ENCODE data around the gene ZNF180.
"Not testable (repeated sequence)": the region's sequence is repeated elsewhere in the genome, so short reads cannot be mapped to it uniquely, and the experiment has no call there.

The ZNF180 gene

DNA sequence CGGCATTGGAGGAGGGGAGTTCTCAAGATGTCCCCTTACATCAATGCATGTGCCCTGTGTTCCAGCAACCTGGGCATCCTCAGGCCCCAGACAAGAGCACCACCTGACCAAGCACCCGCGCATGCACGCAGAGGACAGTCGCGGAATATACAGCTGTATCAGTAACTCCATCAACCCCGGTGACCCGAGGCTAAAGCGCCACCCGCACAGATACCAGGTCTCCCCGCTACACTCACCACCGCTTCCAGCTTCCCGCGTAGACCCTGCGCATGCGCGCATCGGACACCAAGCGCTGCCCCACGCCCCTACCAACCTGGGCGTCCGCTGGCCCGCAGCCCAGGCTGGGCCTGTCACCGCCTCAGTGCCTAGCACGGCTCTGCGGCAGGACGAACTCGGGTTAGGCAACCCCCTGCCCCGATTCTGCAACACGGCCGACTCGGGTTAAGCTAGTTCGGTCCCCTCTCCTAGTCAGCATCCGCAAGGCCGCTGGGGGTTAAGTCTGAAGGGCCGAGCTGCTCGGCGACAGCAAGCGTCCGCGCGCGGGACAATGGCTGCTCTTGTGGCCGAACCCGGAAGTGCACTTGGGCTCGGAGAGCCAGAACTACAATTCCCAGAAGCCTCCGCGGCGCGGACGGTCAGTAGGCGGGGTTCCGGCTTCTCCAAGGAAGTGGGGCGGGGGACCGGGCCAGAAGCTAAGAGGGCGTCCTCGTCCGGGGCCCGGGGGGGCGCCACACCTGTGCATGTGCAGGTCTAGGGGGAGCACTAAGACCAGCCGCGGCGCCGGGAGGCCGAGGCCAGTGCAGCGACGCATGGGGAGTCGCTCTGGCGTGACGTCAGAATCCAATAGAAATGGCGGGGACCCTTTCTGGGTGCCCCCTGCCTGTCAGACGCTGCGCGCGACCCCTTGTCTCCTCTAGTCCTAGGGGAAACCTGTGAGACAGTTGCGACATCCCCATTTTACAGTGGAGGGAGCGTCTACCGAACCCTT, at the start of gene ZNF180:
Gene ZNF180 (minus strand): TSS at position 561 of the 988 bp plus-strand sequence. CDS start 3,188 bp downstream, outside the sequence.
- DNase-seq: peak; percentile 94

DNA sequence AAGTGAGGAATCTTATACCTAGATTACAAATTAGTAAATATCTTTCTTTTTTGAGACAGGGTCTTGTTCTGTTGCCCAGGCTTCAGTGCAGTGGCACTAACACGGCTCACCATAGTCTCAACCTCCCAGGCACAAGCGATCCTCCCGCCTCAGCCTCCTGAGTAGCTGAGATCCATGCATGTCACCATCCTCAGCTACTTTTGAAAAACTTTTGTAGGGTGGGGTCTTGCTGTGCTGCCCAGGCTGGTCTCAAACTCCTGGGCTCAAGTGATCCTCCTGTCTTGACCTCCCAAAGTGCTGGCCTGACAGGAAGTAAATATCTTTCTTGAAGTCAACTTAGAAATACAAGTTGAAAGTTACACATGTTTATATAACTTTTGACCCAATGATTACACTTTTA, 49.2 kb upstream of the ZNF180 start:
- DNase-seq: no peak

DNA sequence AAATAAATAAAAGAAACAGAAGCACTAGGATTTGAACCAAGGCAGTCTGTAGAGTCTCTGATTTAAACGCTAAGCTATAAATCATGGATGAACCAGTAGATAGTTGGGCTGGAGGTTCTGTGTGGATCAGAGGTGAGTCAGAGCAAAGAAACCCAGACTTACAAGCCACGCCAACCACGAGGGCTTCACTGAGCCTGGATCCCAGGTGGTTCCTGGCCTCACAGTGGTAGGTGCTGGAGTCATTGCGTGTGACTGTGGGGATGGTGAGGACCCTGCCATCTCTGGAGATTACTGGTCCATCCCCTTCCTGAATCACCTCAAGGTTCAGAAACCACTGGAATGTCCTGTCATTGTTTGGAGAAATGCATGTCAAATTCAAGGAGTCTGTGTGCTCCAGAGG, 48.4 kb upstream of the ZNF180 start:
- no peak for DNase-seq

DNA sequence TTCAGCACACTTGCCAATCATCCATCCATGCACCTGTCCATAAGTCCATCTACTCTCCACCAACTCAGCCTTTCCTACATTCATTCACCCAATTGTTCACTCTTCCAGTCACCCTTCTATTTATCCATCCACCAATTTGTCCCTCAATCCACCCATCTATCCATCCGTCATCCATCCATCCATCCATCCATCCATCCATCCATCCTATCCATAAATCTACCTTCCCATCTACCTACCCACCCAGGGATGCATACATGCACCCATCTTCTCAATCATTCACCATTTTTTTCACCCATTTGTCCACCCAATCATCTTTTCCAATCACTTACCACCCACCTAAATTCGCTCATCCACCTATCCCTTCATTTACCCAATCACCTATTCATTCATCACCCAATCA, 43.7 kb upstream of the ZNF180 start:
- DNase-seq: no peak

DNA sequence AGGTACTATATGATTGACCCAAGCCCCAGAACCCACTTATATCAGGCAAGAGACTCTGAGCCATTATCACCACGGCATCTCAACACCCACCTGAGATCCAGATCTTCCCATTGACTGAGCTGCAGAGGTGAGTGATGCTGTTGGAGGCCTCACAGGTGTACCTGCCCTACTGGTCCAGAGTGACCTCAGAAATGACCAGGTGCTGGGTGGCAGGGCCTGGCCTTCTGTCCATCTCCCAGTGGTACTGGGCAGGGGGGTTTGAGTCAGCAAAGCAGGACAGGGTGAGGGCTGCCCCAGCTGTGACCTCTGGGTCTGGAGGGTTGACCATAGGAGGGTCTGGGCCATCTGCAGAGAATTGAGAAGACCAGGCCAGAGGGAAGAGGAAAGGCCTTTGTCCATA, 42.3 kb upstream of the ZNF180 start:
- no peak for DNase-seq

DNA sequence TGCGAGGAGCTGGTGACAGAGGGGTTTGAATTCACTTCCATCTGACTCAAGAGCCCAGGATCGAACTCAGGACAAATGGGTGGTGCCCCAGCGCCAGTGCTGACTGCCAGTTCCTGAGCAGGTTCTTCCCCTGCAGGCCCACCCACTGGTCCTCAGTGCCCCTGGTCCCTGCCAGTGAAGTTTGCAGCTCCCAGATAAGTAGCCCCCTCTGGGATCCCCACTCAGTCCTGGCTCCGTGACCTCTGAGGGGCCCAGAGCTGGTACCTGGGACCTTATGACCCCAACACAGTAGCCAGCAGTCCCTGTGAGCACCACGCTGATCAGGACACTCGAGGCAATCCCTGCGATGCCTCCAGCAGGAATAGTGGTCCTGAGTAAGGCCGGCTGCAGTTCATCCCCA, 40.4 kb upstream of the ZNF180 start:
- no peak for DNase-seq

DNA sequence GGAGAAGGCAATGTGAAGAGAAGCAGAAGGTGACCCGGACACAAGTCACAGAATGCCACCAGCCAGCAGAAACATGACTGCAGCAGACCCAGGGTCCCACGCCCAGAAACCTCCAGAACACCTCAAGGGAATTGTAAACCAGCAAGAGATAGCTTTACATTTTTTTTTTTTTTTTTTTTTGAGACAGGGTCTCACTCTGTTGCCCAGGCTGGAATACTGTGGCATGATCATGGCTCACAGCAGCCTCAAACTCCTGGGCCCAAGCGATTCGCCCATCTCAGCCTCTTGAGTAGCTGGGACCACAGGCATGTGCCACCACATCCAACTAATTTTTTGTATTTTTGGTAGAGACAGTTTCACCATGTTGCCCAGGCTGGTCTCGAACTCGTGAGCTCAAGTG, 39.7 kb upstream of the ZNF180 start:
- no peak for DNase-seq

DNA sequence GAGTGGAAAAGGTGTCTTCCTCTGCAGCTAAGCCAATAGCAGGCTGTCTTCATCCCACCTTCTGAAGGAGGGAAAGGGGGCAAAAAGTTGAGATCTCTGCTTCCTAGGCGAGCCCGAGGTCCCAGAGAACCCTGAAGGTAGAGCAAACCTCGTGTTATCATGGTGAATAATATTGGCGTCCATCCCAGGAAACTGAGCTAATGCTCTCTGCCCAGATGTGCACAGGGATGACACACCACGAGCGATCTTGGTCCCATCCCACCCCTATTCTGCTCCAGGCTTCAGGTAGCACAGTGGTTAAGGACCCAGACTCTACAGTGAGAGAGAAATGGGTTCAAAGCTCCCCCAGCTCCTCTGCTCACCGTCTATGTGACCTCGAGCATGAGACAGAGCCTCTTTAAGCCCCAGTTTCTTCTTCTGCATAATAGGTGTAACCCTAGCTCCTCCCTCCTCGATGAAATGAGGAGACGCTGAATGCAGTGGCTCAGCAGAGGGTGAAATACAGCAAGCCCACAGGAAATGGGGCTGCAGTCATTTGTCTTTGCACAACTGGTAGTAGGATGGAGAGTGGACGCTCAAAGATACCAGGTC, 39.0 kb upstream of the ZNF180 start:
- DNase-seq: no peak

DNA sequence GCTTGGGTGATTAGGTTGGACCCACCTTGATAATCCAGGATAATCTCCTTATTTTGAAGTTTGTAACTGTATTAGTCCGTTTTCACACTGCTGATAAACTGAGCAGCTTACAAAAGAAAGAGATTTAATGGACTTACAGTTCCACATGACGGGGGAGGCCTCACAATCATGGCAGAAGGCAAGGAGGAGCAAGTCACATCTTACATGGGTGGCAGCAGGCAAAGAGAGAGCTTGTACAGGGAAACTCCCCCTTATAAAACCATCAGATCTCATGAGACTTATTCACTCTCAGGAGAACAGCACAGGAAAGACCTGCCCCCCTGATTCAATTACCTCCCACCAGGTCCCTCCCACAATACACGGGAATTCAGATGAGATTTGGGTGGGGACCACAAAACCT, 35.0 kb upstream of the ZNF180 start:
- DNase-seq: not testable (repeated sequence)

DNA sequence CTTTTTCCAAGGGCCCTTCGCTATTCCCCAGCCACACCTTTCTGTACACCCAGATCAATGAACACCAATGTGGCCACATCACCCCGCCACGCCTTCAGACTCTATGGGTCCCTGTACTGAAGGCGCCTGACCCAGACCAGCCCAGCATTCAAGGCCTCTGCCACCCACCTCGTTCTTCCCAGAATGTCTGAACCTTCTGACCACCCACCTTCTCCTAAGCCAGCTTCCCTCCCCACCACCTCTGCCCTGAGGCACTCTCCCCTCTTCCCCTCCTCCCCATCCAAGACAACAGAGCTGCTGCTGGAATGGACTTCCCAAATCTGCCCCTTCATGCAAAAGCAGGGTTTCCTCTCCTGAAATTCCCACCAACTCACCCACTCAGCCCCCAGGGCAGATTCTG, 32.5 kb upstream of the ZNF180 start:
- no peak for DNase-seq

DNA sequence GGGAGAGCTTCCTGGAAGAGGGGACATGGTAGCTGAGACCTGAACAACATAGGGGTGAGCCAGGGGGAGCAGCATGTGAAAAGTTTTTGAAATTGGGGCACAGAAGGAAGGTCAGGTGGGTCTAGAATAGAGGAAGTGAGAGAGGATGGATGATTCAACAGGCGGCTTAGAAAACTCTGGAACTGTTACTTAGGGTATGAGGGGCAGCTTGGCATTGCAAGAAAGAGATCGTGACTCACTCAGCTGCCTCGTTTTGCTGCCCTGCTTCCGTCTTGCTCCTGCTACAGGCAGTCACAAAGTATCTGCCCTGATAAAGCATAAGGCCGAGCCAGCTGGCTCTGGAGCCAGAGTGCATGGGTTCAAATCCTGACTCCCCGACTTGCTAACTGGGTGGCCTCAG, 30.5 kb upstream of the ZNF180 start:
- DNase-seq: no peak

DNA sequence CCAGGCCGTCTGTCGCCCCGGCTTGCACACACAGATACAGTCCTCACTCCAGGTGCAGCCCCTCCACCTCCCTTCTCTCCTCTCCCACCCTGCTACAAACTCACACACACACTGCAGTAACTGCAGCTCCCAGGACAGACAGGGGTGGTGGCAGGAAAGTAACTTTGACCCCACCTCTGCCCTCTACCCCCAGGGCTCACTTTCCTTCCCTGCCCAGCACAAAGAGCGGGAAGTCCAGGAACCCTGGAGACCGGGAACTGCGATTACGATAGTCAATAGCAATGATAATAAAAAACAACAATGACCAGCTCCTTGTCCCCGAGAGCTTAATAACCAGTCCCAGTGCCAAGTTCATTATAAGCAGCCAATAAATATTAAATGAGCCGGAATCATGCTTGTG, 29.2 kb upstream of the ZNF180 start, which contains the start of gene CEACAM20:
Gene CEACAM20 (minus strand): TSS at position 140 of the 400 bp plus-strand sequence. CDS start 166 bp downstream, outside the sequence.
- DNase-seq: no peak

DNA sequence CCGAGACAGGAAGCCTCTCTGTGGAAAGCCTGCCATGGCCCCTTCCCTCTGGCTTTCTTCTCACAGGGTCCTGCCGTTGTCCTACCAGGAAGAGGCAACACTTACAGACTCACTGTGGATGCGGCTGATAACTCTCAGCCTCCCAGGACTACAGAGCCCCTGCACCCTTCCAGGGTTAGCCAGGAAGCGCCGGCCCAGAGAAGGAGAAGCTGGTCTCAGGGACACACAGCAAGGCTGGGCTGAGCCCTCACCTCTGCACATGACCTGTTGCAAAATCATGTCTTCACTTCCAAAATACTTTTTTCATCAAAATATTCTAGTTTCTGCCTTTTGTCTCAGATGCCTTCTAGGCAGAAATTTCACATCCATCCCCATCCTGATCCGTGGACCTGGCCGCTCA, 27.2 kb upstream of the ZNF180 start:
- DNase-seq: no peak

DNA sequence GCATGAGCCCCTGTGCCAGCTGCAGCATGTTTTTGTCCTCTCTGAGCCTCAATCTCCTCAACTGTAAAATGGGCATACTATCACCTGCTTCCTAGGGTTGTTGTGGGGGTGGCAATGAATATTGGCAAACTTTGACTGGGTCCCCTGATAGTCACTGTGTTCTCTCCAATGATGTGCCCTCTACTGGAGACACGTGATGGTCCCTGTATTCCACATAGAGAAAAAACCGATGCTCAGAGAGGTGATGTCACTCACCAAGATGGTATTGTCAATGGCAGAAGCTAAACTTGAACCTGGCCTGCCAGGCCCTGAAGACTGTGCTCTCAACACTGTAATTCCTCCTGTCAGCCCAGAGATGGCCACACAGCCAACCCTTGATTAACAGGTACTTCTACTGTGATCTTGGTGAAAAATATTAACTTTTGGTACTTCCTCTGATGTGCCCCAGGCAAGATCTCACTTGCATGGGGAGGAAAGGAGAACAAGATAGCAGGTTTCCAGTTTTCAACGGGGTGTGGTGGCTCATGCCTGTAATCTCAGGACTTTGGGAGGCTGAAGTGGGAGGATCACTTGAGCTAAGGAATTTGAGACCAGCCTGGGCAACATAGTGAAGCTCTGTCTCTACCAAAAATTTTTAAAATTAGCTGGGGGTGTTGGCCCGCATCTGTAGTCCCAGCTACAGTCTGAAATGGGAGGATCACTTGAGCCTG, 25.6 kb upstream of the ZNF180 start:
- DNase-seq: no peak

DNA sequence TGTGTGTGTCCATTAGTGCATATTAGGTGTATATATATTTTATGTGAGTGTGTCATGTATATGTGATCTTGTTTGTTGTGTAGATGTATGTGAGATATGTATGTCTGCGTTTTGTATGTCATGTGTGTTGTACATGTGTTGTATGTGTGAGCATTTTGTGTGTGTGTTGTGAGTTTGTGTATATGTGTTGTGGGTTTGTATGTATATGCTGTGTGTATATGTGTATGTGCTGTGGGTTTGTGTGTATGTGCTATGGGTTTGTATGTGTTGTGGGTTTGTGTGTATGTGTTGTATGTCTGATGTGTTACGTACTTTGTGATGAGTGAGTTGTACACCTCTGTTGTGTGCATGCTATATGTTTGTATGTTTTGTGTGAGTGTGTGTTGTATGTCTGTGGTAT, 21.0 kb upstream of the ZNF180 start:
- no peak for DNase-seq

DNA sequence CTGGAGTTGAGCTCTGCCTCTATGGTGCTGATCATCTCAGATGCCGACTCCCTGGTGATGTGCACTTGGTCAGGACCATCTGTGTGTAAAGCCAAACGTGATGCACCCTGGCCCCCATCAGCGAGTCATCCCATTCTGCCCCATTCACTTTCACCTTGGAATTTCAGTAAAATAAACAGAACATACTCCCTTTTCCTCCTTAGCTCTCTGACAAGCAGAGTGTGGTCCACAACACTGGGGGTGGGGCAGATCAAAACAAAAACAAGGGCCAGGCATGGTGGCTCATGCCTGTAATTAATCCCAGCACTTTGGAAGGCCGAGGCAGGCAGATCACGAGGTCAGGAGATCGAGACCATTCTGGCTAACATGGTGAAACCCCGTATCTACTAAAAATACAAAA, 16.8 kb upstream of the ZNF180 start:
- DNase-seq: no peak

DNA sequence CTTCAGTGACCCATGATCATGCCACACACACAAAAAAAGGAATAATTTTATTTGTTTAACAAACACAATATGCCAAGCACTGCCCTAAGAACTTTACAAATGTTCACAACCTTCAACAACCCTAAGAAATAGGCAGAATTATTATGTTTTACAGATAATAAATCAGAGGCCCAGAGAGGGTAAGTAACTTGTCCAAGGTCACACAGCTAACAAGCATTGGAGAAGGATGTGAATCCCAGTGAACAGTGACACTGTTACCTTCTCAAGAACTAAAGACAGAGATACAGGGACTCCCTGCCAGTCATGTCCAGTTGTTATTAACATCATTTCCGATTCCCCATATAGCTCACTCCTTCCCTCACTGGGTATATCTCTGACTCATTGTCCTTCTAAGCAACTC, 15.6 kb upstream of the ZNF180 start:
- DNase-seq: no peak

DNA sequence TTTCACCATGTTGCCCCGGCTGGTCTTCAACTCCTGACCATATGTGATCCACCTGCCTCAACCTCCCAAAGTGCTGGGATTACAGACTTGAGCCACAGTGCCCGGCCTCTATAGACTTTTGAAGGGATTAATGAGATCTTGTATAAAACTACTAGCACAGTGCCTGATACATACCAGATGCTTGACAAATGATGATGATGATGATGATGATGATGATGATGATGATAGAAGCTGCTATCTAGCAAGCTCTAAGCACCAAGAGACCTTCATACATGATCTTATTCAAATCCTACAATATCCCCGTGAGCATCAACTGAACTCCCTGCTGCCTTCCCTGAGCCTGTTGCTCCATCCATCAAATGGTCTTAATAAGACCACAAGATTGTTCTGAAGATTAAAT, 14.7 kb upstream of the ZNF180 start:
- no peak for DNase-seq

DNA sequence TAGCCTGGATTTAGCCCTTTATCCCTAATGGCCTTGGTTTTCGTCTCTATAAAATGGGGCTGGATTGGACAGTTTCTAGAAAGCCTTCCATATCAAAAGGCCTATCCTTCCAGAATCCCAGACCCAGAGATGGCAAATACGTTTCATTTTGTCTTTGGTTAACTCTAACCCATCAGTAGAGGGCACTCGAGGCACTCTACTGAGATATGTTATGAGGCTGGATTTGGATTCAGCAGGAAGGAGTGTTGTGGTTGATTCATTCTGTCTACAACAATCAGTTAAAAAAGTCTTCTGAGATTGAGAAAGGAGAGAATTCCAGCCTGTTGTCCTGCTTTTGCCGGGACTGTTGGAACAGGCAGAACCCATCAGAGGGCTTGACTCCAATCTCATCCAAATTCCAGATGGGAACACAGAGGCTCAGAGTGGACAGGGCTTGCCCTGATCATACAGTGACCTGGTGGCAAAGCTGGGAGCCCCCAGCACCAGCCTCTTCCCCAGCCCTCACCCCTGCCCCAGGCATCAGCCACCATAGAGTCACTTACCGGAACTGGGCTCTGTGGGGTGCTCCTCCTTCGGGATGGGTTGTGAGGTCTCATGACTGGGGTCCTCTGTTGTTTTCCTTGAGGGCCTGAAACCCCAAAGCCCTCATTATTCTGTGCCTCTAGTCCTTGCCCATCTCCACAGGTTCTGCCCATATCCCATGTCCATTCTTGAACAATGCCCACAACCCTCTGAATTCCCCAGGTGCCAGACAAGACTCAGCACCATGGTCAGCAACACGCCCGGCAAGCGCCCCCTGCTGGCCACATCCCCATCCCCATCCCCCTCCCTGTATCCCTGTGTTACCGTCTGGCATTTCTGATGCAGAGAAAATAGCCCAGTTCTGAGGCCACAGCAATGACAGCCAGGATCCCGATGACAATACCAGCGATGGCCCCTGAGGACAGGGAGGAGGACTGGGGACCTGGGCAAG, 12.3 kb upstream of the ZNF180 start:
- peak in 1 of 2 experiments; percentile 15 for DNase-seq

DNA sequence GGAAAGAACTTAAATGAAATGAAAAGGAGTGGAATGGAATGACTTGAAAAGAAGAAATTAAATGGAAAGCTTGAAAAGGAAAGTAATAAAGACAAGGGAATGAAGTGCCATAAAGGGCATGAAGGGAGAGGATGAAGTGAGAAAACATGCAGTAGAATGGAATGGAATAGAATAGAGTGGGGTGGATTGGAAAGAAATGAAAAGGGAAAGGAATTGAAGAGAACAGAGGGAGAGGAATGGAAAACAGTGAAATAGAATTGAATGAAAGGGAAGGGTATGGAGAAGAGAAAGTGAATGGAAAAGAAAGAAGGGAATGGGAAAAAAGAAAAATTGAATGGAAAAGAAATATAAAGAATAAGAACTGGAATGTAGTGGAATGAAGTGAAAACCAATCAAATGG, 9.2 kb upstream of the ZNF180 start:
- no peak for DNase-seq

DNA sequence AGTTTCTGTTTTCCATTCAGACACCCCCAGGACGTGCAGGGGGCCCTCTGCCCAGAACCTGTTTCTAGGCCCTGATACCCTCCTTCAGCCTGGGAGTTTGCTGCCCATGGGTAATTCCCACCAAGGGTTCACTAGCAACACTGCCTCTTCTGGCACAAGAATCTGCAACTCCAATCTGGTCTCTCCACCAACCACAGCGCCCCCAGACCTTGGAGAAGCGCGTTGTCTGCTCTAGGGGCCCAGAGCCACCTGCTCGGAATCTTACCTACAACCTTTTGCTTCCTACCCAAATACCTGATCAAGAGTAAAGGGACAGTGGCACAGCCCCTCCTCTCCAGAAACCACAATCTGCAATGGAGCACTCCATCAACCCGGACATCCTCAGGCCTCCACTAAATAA, 763 bp downstream of the ZNF180 start:
- DNase-seq: no peak

DNA sequence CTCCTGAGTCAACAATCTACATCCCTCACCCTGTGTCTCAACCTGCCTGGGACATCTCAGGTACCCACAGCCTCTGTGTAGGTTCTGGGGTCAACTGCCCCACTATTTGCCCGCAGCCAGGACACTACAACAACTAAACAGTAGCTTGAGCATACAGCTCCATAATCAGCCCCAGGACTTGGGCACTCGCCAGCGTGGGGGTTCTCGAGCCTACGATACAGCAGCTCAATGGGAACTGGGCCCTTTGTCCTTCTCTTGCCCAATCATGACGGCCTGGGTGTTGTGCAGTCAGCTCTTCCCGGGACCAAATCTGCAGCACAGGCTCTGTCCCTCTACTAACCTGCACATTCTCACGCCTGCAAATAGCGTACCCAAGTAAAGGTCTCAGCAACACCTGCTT, 1.3 kb downstream of the ZNF180 start:
- DNase-seq: no peak
